ENCODE data around the gene CHKA.

The CHKA gene

GRCh38 chr11:68121067-68121899 is at the start of gene CHKA:
Gene CHKA, minus strand, starts transcription at chr11:68121388. Its CDS starts 211 bp downstream, at chr11:68121177.
- peak; percentile 88 to 89 for DNase-seq

GRCh38 chr11:68169442-68169841 is 48.3 kb upstream of the CHKA start:
- no peak for DNase-seq

GRCh38 chr11:68168694-68169093 is 47.5 kb upstream of the CHKA start:
- DNase-seq: no peak

- DNase-seq: no peak
Measured at GRCh38 chr11:68167474-68167873, 46.3 kb upstream of the CHKA start.

- DNase-seq: no peak
Measured at GRCh38 chr11:68166969-68167368, 45.8 kb upstream of the CHKA start.

- DNase-seq: no peak
Measured at GRCh38 chr11:68165601-68166000, 44.4 kb upstream of the CHKA start.

- no peak for DNase-seq
Measured at GRCh38 chr11:68164437-68164836, 43.2 kb upstream of the CHKA start.

- no peak for DNase-seq
Measured at GRCh38 chr11:68163691-68164090, 42.5 kb upstream of the CHKA start.

- no peak for DNase-seq
Measured at GRCh38 chr11:68160100-68160695, 39.0 kb upstream of the CHKA start.

- no peak for DNase-seq
Measured at GRCh38 chr11:68159665-68160064, 38.5 kb upstream of the CHKA start.

GRCh38 chr11:68159161-68159560 is 38.0 kb upstream of the CHKA start:
- no peak for DNase-seq

GRCh38 chr11:68158580-68158979 is 37.4 kb upstream of the CHKA start:
- no peak for DNase-seq

GRCh38 chr11:68153742-68154141 is 32.6 kb upstream of the CHKA start:
- DNase-seq: no peak

- no peak for DNase-seq
Measured at GRCh38 chr11:68150037-68150436, 28.8 kb upstream of the CHKA start.

GRCh38 chr11:68149417-68149816 is 28.2 kb upstream of the CHKA start:
- DNase-seq: no peak

GRCh38 chr11:68148879-68149278 is 27.7 kb upstream of the CHKA start:
- no peak for DNase-seq

- no peak for DNase-seq
Measured at GRCh38 chr11:68148071-68148805, 27.1 kb upstream of the CHKA start.

GRCh38 chr11:68146704-68147474 is 25.7 kb upstream of the CHKA start:
- DNase-seq: no peak

GRCh38 chr11:68146010-68146540 is 24.9 kb upstream of the CHKA start:
- no peak for DNase-seq

GRCh38 chr11:68145120-68145866 is 24.1 kb upstream of the CHKA start:
- DNase-seq: no peak

GRCh38 chr11:68143310-68143689 is 22.1 kb upstream of the CHKA start:
- DNase-seq: no peak

Data from stimulated activated CD4-positive, alpha-beta T cell treated with anti-CD3 and anti-CD28 coated beads, Interleukin-4, amount 100 ng/mL, for 4 hours (primary cell).